ENCODE measurements around the gene PDE4C. TPM values are rescaled to one million over a fixed set of nuclear protein-coding genes. Genes with fewer than 3 reads are reported as not detected.

The PDE4C gene
- total RNA-seq (2014; rRNA removed; shearing (Covaris generic)): 0.17 TPM in 1 of 2 replicates, not detected in the other

- peak; percentile 44 for DNase-seq (ENCODE audit: low read depth)
These were observed at the start of gene PDE4C for GRCh38 chr19:18225702-18226468. Gene PDE4C (minus strand): TSS chr19:18226438. CDS start chr19:18226415, 23 bp downstream.

- DNase-seq (ENCODE audit: low read depth): peak; percentile 95
These were observed 48.6 kb upstream of the PDE4C start for GRCh38 chr19:18274781-18275356.

- peak; percentile 56 for DNase-seq (ENCODE audit: low read depth)
These were observed 48.1 kb upstream of the PDE4C start, which contains the start of gene IQCN for GRCh38 chr19:18274219-18274780. Gene IQCN (minus strand): TSS chr19:18274452. CDS start chr19:18269478, 4,974 bp downstream.

GRCh38 chr19:18273561-18274218 lies 47.5 kb upstream of the PDE4C start:
- DNase-seq (ENCODE audit: low read depth): no peak

- DNase-seq (ENCODE audit: low read depth): no peak
These were observed 45.2 kb upstream of the PDE4C start for GRCh38 chr19:18271433-18271841.

GRCh38 chr19:18270326-18270725 lies 44.1 kb upstream of the PDE4C start:
- no peak for DNase-seq (ENCODE audit: low read depth)

GRCh38 chr19:18269070-18269723 lies 43.0 kb upstream of the PDE4C start:
- DNase-seq (ENCODE audit: low read depth): no peak

GRCh38 chr19:18266771-18267686 lies 40.8 kb upstream of the PDE4C start:
- DNase-seq (ENCODE audit: low read depth): peak; percentile 1

- DNase-seq (ENCODE audit: low read depth): no peak
These were observed 39.3 kb upstream of the PDE4C start for GRCh38 chr19:18265582-18265981.

GRCh38 chr19:18264971-18265540 lies 38.8 kb upstream of the PDE4C start:
- DNase-seq (ENCODE audit: low read depth): no peak

GRCh38 chr19:18264137-18264854 lies 38.1 kb upstream of the PDE4C start:
- DNase-seq (ENCODE audit: low read depth): no peak

GRCh38 chr19:18263324-18264136 lies 37.3 kb upstream of the PDE4C start:
- DNase-seq (ENCODE audit: low read depth): no peak

GRCh38 chr19:18262917-18263316 lies 36.7 kb upstream of the PDE4C start:
- DNase-seq (ENCODE audit: low read depth): no peak

- DNase-seq (ENCODE audit: low read depth): no peak
These were observed 35.9 kb upstream of the PDE4C start for GRCh38 chr19:18262144-18262543.

GRCh38 chr19:18261474-18261873 lies 35.2 kb upstream of the PDE4C start:
- DNase-seq (ENCODE audit: low read depth): no peak

GRCh38 chr19:18259893-18260292 lies 33.7 kb upstream of the PDE4C start:
- no peak for DNase-seq (ENCODE audit: low read depth)

- DNase-seq (ENCODE audit: low read depth): no peak
These were observed 31.5 kb upstream of the PDE4C start for GRCh38 chr19:18257503-18258470.
